Ovary (tissue), 9 donors: Measurements from ENCODE around the gene PRR20G. TPM values are rescaled to one million over a fixed set of nuclear protein-coding genes. Genes with fewer than 3 reads are reported as not detected.

Experiments
- DNase-seq, 5 donors: peaks; one replicate each; pipeline ENCODE4 v3.0.0-alpha.2; 2019 to 2020
- H3K27ac ChIP-seq, 2 donors: fragments of 200-600 bp; one replicate each; pipeline versions ENCODE4 v1.5.1 to v1.8.0; 2019 to 2022
- H3K27me3 ChIP-seq: fragments of 200-600 bp; one replicate; pipeline ENCODE4 v1.8.0; 2022
- H3K36me3 ChIP-seq: fragments of 200-600 bp; sonication (generic); one replicate; pipeline ENCODE4 v1.5.1; 2019
- H3K4me1 ChIP-seq: one replicate; pipeline ENCODE4 v1.8.1; 2013; ENCODE audit warnings: mild to moderate bottlenecking, moderate library complexity; ENCODE audit not compliant: insufficient read depth
- H3K4me3 ChIP-seq: fragments of 200-600 bp; sonication (generic); one replicate; pipeline ENCODE4 v1.5.1; 2017
- H3K9me3 ChIP-seq, 2 donors: fragments of 200-600 bp in 1 of 2; sonication (generic) in 1 of 2; one replicate each; pipeline versions ENCODE4 v1.5.1 to v1.8.1; 2013 to 2019; ENCODE audit warnings: mild to moderate bottlenecking in 1 of 2, moderate library complexity in 1 of 2
- EP300 ChIP-seq: sonication (generic); formaldehyde crosslinking; IDR thresholded peaks from one replicate; pipeline ENCODE4 v1.6.1; 2017; ENCODE audit warnings: antibody characterized with exemption
- POLR2A ChIP-seq: fragments of 450-650 bp; IDR thresholded peaks from one replicate; pipeline ENCODE4 v1.6.1; 2017; ENCODE audit warnings: antibody characterized with exemption, mild to moderate bottlenecking, moderate library complexity
- WGBS, 3 donors: extraction: QIAGEN DNeasy Blood & Tissue Kit in 1 of 3; methylation state at CpG; one replicate each; pipeline versions ENCODE4 v1.1.5 to v1.1.7; 2013 to 2017; 5-methylcytosine and 5-hydroxymethylcytosine counted together
- intact Hi-C, 4 donors: fragments of 100-400 bp; cut with DNase I; formaldehyde crosslinking; loops; one replicate each; pipeline versions ENCODE4 v1.11.0 to v1.15.1; 2022 to 2023
- polyA plus RNA-seq, 2 donors: library from polyadenylated mRNA; stranded (reverse); fragments of 200-250 nt in 1 of 2; fragments of 350-450 nt in 1 of 2; fragmentation: Illumina TruSeq in 1 of 2; extraction: RNeasy Lipid Tissue Mini Kit (QIAGEN cat#74804) in 1 of 2; gene quantifications; one replicate each; pipeline ENCODE4 v1.2.3, GENCODE V29; 2013 to 2014
- total RNA-seq, 7 donors: library from RNA; depleted of rRNA in 2 of 7; stranded (reverse); fragments of >200 nt in 2 of 7; fragmentation: NEBNext Ultra II Directional in 3 of 7; extraction: Animal tissue kit (Norgen Biotek cat#: 25700) in 3 of 7; gene quantifications; one replicate each; pipeline versions ENCODE4 v1.1.0 to v1.2.4, GENCODE V29; 2016 to 2023
- TF ChIP-seq, protein P1 (sequence below), 3 donors: fragments of 450-650 bp in 2 of 3; fragments of 200-600 bp in 1 of 3; IDR thresholded peaks; one replicate each; pipeline versions ENCODE4 v1.5.1 to v1.8.0; 2016 to 2022; ENCODE audit warnings: antibody characterized with exemption in 3 of 3, mild to moderate bottlenecking in 1 of 3
- donor health status: DM: no; HTN: no; CAD: no; lungs with moderate emphysema.
- donor health status: DM: no; HTN: no; CAD: no.
- donor health status: Bipolar disorder and iron deficiency.
- donor health status: DM: yes; HTN: yes; CAD: no.
- donor health status: DM: no; HTN: no; CAD: no.
- donor health status: DM: yes; HTN: yes; CAD: no.

Gene PRR20G
- total and polyA plus RNA-seq, 9 donors: not detected

DNA sequence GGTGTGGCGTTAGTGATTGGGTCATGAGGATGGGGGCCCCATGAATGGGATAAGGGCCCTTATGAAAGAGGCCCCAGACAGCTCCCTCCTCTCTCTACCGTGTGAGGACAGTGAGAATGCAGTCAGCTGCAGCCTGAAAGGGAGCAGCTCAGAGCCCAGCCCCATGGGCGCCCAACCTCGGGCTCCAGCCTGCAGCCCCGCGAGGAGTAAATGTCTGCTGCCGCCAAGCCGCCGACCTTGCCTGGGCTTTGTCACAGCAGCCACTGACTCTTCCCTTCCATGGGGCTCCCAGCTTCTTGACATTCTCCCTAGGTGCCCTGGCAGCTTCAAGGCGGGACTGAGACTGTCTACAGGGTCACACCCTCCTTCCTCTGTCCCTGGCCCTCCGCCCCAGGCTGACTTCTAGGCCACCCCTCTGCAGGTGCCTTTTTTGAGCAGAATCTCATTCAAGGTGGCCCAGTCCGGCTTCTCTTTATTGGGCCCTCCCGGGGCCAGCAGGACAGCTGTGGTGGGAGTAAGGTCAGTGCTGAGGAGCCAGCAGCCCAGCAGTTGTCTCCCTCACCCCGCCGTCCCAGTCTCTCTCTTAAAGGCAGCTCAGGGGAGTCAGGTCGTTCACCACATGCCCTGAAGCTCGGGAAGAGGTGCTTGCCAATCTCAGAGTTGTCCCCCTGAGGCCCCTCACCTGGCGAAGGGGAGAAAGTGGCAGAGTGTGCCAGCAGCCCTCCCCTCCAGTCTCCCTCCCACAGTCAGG is 18.7 kb upstream of the PRR20G start:
- Histone ChIP-seq H3K4me3 (no peak overlapping the region), H3K9me3 (no peaks in the 10 kb centered on the region), H3K36me3 (no peaks in the 10 kb centered on the region), H3K27me3 (no peaks in the 10 kb centered on the region), H3K4me1 (no peaks in the 10 kb centered on the region), H3K27ac (no peak overlapping the region)
- TF ChIP-seq POLR2A (no peak), EP300 (no peak)
- TF ChIP-seq, protein P1, sequence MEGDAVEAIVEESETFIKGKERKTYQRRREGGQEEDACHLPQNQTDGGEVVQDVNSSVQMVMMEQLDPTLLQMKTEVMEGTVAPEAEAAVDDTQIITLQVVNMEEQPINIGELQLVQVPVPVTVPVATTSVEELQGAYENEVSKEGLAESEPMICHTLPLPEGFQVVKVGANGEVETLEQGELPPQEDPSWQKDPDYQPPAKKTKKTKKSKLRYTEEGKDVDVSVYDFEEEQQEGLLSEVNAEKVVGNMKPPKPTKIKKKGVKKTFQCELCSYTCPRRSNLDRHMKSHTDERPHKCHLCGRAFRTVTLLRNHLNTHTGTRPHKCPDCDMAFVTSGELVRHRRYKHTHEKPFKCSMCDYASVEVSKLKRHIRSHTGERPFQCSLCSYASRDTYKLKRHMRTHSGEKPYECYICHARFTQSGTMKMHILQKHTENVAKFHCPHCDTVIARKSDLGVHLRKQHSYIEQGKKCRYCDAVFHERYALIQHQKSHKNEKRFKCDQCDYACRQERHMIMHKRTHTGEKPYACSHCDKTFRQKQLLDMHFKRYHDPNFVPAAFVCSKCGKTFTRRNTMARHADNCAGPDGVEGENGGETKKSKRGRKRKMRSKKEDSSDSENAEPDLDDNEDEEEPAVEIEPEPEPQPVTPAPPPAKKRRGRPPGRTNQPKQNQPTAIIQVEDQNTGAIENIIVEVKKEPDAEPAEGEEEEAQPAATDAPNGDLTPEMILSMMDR (IDR thresholded peaks at IDR 0.05): no peak
- DNase-seq: no peak
- intact Hi-C loops: no loop called here
- WGBS, 3 donors: 73 to 85% (median 79%) methylated on average over 18 of the region's 18 CpGs

DNA sequence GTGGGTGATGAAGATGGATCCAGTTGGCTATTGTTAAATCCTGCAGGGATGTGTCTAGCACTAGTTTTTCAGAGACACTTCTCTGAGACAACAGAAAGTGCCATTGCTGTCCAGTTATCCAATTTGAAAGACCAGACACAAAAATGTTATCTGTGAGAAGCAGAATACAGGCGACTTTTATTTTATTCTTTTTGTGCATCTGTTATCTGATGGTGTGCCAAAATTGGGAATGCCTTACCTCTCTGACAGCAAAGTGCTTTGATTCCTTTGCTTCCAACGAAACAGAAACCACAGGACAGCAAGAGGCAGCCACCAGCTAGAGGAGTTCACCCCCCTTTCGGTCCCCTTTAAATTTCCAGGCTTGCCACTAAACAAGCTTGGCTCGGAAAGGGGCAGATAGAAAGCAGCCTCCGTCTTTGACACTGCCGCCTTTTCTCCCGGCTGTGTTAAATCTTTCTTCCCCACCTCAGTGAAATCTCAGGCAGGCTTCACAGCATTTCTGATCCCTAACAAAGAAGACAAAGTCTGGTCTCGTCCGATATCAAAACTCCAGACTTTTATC is 17.7 kb upstream of the PRR20G start:
- Histone ChIP-seq H3K9me3 (no peaks in the 10 kb centered on the region), H3K36me3 (no peaks in the 10 kb centered on the region), H3K27ac (no peak overlapping the region), H3K27me3 (no peaks in the 10 kb centered on the region), H3K4me3 (no peak overlapping the region), H3K4me1 (no peaks in the 10 kb centered on the region)
- intact Hi-C loops: no loop called here
- WGBS, 3 donors: 34 to 44% (median 34%) methylated on average over 9 of the region's 9 CpGs
- TF ChIP-seq, protein P1 (IDR thresholded peaks at IDR 0.05): no peak
- no peak for TF ChIP-seq EP300
- no peak for TF ChIP-seq POLR2A
- DNase-seq: no peak

DNA sequence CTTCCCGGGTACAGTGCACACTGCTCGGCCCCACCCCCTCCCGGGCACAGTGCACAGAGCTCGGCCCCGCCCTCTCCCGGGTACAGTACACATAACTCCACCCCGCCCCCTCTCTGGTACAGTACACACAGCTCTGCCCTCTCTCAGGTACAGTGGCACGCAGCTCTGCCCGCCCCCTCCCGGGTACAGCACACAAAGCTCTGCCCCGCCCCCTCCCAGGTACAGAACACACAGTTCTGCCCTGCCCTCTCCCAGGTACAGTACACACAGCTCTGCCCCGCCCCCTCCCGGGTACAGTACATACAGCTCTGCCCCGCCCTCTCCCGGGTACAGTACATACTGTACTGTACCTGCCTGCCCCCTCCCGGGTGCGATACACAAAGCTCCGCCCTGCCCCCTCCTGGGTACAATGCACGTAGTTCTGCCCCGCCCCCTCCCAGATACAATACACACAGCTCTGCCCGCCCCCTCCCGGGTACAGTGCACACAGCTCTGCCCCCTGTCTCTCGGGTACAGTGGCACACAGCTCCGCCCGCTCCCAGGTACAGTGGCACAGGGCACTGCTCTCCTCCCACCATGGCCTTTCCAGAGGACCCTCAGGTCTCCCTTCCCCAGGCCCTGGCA is 16.4 kb upstream of the PRR20G start:
- no peak for DNase-seq
- no peaks in the 10 kb centered on the region for H3K27me3 ChIP-seq
- no peak overlapping the region for H3K27ac ChIP-seq
- no peak overlapping the region for H3K4me3 ChIP-seq
- WGBS, 3 donors: 61 to 80% (median 74%) methylated on average over 19 to 25 of the region's 25 CpGs
- H3K36me3 ChIP-seq: no peaks in the 10 kb centered on the region
- no peak for TF ChIP-seq POLR2A
- TF ChIP-seq EP300: no peak
- TF ChIP-seq, protein P1 (IDR thresholded peaks at IDR 0.05): no peak
- H3K4me1 ChIP-seq: no peaks in the 10 kb centered on the region
- no peaks in the 10 kb centered on the region for H3K9me3 ChIP-seq
- intact Hi-C loops: no loop called here

DNA sequence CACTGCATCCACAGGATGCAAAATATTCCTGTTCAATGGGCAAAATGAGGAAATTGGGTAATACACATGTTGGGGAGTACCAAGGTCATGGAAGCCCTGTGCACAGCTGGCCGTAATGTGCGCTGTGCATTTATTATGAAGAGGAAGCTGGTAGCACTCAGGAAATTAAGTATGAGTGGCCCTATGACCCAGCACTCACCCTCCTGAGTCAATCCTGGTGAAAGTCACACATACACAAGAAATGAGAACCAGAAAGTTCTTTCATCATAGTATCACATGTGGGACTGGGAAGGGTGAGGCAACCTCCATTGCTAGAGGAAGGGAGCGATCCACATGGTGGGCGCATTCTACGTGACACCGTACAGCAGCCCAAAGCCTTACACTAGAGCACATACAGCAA is 11.4 kb upstream of the PRR20G start:
- no peaks in the 10 kb centered on the region for H3K4me1 ChIP-seq
- no peaks in the 10 kb centered on the region for H3K36me3 ChIP-seq
- no peak overlapping the region for H3K27ac ChIP-seq
- no peaks in the 10 kb centered on the region for H3K27me3 ChIP-seq
- TF ChIP-seq, protein P1 (IDR thresholded peaks at IDR 0.05): no peak
- TF ChIP-seq POLR2A: no peak
- no peak for TF ChIP-seq EP300
- WGBS, 3 donors: 81 to 85% (median 82%) methylated on average over 6 of the region's 6 CpGs
- no peak overlapping the region for H3K4me3 ChIP-seq
- no peaks in the 10 kb centered on the region for H3K9me3 ChIP-seq
- intact Hi-C loops: no loop called here
- no peak for DNase-seq
